ENCODE measurements around the gene TMEM53. TPM values are rescaled to one million over a fixed set of nuclear protein-coding genes. Genes with fewer than 3 reads are reported as not detected.

TMEM53 gene
- total RNA-seq, 1 experiment from 2014 or later, result 6.2 TPM

DNA sequence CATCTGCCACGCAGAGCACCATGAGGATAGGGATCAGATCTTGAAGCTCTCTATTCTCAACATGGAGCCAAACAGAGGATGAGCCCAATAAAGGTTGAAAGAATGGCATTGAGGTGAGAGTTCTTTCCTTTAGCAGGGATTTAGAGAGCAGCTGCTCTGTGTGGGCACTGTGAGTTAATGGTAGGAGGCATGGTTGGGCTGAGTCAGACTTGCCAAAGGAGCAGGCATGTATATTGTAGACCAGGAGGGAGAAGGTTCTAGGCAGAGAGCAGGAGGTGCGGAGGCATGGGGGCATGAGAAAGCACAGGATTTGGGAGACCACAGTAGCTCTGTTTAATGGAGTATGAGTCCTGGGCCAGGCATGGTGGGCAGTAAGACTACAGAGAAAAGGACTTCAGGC, 32.0 kb downstream of the TMEM53 start:
- no peaks in the 10 kb centered on the region for H3K79me1 ChIP-seq (ENCODE audit: insufficient read depth, low read depth, low read length, poor library complexity, severe bottlenecking)
- H3K27ac Mint-ChIP-seq, result no peak overlapping the region
- H3K4me2 ChIP-seq (ENCODE audit: insufficient read depth, insufficient read length, low read length), result no peak overlapping the region
- no peaks in the 10 kb centered on the region for H3K9me3 Mint-ChIP-seq
- H2BK15ac ChIP-seq (ENCODE audit: low read depth, low read length), result no peak overlapping the region
- H3K4ac ChIP-seq (ENCODE audit: low read depth, low read length), result no peak overlapping the region
- H3K18ac ChIP-seq (ENCODE audit: insufficient read length, low read depth, low read length), result no peak overlapping the region
- H2BK20ac ChIP-seq (ENCODE audit: low read depth, low read length, poor library complexity, severe bottlenecking), result no peak overlapping the region
- no peak for DNase-seq
- no peak overlapping the region for H3K56ac ChIP-seq (ENCODE audit: insufficient read length, low read depth, low read length)
- no peaks in the 10 kb centered on the region for H3K4me1 Mint-ChIP-seq
- H2AFZ ChIP-seq (ENCODE audit: low read length), result no peak overlapping the region
- no peak overlapping the region for H3K9ac ChIP-seq (ENCODE audit: extremely low read depth, insufficient read length, low read length)
- no peaks in the 10 kb centered on the region for H3K9me3 ChIP-seq (ENCODE audit: control insufficient read depth, low read depth, low read length)
- H3K27me3 Mint-ChIP-seq (ENCODE audit: low read depth), result no peaks in the 10 kb centered on the region
- H3T11ph ChIP-seq (ENCODE audit: low read length), result no peak overlapping the region
- no peak overlapping the region for H4K8ac ChIP-seq (replicated peaks; ENCODE audit: insufficient read length, low read depth, low read length)
- no peaks in the 10 kb centered on the region for H4K20me1 ChIP-seq (ENCODE audit: control insufficient read depth, insufficient read depth, insufficient read length)
- no peak overlapping the region for H3K23ac ChIP-seq (ENCODE audit: insufficient read length, low read depth, low read length)
- TF ChIP-seq, protein P1, sequence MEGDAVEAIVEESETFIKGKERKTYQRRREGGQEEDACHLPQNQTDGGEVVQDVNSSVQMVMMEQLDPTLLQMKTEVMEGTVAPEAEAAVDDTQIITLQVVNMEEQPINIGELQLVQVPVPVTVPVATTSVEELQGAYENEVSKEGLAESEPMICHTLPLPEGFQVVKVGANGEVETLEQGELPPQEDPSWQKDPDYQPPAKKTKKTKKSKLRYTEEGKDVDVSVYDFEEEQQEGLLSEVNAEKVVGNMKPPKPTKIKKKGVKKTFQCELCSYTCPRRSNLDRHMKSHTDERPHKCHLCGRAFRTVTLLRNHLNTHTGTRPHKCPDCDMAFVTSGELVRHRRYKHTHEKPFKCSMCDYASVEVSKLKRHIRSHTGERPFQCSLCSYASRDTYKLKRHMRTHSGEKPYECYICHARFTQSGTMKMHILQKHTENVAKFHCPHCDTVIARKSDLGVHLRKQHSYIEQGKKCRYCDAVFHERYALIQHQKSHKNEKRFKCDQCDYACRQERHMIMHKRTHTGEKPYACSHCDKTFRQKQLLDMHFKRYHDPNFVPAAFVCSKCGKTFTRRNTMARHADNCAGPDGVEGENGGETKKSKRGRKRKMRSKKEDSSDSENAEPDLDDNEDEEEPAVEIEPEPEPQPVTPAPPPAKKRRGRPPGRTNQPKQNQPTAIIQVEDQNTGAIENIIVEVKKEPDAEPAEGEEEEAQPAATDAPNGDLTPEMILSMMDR (conservative IDR thresholded peaks at IDR 0.05), result no peak
- no peak overlapping the region for H2BK120ac ChIP-seq (ENCODE audit: low read depth, low read length, poor library complexity, severe bottlenecking)
- no peak overlapping the region for H2BK12ac ChIP-seq (ENCODE audit: insufficient read length, low read depth, low read length)
- no peaks in the 10 kb centered on the region for H3K4me1 ChIP-seq (ENCODE audit: insufficient read depth, low read length)
- no peak overlapping the region for H3K14ac ChIP-seq (ENCODE audit: insufficient read depth, low read length)
- no peak overlapping the region for H3K27ac ChIP-seq (ENCODE audit: insufficient read length, low read depth, low read length)
- H3K23me2 ChIP-seq (ENCODE audit: insufficient read length, low read depth, low read length, poor library complexity, severe bottlenecking), result no peaks in the 10 kb centered on the region
- no peak overlapping the region for H2AK5ac ChIP-seq (ENCODE audit: insufficient read length, low read length)
- H2BK5ac ChIP-seq (ENCODE audit: insufficient read length, low read length), result no peak overlapping the region
- no CpG with 5 or more reads among the region's 2 CpGs for WGBS (ENCODE audit: extremely low coverage, insufficient read length, low lambda C conversion rate)
- no peak overlapping the region; a peak in 1 of 5 replicates for H3K4me3 Mint-ChIP-seq
- H3K79me2 ChIP-seq (ENCODE audit: insufficient read depth, low read length), result no peaks in the 10 kb centered on the region
- H4K91ac ChIP-seq (ENCODE audit: insufficient read length, low read depth, low read length), result no peak overlapping the region
- no peaks in the 10 kb centered on the region for H3K27me3 ChIP-seq (ENCODE audit: insufficient read depth, low read length)
- no peak overlapping the region for H4K5ac ChIP-seq (ENCODE audit: insufficient read length, low read depth, low read length)
- peaks cover 18 to 83% (median 70%) of the 10 kb centered on the region in 3 experiments for H3K36me3 Mint-ChIP-seq (ENCODE audit: insufficient read depth in 1 of 3, low read depth in 3 of 3)
